Epidermal melanocyte (primary cell): Measurements from ENCODE around the gene TACC3.

Experiments used
- DNase-seq: peaks from one replicate; pipeline ENCODE4 v3.0.0; 2011; ENCODE audit warnings: low spot score; ENCODE audit not compliant: insufficient read length

The TACC3 gene

DNA sequence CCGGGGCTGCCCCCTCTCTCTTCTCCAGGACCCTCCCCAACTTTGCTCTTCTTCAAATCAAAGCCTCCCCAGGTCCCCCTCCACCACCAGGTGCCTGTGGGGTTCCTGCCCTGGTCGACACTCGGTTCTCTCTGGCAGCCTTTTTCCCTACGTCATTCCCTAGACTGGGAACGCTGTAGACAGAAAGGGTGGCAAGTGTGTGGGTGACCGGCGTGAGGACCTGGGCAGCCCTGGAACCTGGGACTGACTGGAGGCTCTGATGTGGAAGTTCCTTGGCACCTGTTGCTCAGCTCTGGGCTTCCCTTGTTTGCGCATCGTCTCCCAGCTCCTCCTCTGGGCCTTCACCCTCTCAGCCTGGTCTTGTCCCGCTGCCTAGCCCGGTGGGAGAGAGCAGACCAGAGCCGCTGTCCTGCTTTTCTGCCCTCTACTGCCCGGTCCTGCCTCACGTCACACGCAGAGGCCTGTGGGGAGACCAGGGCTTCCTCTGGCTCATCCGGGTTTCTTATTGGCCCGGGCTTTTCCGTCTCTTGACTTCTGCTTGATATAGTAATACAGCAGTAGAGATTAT, 1.3 kb downstream of the TACC3 start:
- no peak for DNase-seq

DNA sequence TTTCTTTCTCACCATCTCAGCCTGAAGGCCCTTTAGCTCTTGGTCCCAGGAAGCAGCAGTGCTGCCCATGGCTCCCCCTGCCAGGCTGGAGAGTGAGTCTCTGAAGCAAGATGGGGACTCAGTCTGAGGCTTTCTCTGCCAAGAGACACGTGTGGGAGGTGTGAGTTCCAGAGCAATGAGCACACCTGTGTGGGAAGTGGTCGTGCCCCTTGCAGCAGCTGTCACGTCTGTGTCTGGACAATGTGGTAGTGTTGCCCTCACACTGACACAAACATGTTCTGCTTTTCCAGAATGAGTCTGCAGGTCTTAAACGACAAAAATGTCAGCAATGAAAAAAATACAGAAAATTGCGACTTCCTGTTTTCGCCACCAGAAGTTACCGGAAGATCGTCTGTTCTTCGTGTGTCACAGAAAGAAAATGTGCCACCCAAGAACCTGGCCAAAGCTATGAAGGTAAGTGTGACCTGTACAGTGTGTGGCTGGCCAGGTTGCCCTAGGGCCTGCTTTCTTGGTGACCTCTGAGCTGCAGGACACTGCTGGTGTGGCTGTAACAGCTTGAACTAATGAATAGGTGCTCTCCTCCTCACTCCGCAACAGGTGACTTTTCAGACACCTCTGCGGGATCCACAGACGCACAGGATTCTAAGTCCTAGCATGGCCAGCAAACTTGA, 1.9 kb downstream of the TACC3 start:
- no peak for DNase-seq

DNA sequence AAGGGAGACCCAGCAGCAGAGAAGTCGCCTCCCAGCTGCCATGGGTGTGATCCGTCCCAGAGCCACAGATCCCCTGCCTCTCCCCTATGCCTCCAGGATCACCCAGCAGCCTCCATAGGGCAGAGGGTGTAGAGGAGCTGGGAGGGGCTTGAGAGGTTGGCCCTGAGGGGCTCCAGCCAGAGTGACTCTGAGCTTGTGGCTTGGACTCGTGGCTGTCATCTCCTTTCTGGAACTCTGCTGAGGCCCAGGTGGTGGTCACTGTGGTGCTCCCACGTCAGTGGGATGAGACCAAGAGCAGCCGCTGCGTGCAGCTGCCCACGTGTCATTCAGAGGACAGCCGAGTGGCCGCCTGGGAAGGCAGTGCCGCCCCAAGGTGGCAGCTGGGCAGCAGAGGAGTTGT, 4.2 kb downstream of the TACC3 start:
- DNase-seq: no peak

DNA sequence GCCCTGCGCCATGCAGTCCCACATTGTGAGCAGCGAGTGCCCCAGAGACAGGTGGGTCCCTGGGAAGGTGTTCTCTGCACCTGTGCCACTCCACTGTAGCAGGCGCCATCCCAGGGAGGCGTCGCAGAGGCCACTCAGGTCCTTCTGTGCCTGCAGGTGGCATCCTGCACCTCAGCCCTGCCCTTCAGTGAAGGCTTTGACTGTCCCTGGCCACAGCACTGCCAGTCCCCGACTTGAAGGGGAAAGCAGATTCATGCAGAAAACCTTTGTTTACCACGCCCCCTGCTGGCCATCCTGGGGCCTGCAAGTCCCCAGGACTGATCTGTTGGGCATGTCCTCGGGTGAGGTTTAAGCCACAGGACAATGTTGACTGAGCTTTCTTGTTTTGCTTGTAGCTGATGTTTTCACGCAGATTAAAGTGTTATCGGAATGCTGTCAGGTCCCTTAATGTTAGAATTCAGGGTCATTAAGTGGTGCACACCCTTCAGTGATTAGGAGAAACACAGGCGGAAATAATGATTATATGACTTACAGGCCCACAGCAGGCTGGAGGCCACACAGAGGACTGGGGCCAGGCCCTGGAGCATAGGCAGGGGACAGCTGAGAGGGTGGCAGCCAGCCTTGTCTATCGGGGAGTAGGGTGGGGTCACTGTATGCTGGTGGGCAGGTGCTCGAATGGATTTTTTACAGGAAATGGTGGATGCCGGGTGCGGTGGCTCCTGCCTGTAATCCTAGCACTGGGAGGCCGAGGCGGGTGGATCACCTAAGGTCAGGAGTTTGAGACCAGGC, 5.0 kb downstream of the TACC3 start:
- peak; percentile 87 for DNase-seq

DNA sequence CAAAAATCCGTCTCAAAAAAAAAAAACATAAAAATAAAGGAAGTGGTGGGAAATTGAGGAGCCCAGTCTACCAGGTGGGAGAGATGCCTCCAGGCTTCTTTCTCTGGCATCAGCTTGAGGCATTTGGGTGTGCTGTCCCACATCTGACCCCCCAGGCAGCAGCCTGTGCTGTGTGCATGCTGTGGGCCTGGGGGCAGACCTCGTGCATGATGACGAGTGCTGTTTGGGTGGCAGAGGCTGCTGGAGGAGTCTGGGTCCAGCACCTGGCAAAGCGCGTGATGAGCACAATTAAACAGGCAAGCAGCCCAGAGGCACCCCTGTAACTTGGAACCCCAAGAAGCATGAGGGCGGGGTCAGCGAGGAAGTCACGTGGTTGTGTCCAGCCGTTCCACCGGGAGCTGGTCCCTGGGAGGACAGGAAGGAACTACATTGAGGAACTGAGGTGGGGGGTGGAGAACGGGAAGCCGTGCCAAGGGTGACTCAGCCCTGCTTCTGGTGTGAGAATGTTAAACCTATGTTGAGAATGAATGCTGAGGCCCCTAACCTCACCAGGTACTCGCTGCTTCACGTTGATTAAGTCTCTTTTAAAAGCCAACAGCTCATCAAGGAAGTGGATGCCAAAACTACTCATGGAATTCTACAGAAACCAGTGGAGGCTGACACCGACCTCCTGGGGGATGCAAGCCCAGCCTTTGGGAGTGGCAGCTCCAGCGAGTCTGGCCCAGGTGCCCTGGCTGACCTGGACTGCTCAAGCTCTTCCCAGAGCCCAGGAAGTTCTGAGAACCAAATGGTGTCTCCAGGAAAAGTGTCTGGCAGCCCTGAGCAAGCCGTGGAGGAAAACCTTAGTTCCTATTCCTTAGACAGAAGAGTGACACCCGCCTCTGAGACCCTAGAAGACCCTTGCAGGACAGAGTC, 6.1 kb downstream of the TACC3 start:
- no peak for DNase-seq

DNA sequence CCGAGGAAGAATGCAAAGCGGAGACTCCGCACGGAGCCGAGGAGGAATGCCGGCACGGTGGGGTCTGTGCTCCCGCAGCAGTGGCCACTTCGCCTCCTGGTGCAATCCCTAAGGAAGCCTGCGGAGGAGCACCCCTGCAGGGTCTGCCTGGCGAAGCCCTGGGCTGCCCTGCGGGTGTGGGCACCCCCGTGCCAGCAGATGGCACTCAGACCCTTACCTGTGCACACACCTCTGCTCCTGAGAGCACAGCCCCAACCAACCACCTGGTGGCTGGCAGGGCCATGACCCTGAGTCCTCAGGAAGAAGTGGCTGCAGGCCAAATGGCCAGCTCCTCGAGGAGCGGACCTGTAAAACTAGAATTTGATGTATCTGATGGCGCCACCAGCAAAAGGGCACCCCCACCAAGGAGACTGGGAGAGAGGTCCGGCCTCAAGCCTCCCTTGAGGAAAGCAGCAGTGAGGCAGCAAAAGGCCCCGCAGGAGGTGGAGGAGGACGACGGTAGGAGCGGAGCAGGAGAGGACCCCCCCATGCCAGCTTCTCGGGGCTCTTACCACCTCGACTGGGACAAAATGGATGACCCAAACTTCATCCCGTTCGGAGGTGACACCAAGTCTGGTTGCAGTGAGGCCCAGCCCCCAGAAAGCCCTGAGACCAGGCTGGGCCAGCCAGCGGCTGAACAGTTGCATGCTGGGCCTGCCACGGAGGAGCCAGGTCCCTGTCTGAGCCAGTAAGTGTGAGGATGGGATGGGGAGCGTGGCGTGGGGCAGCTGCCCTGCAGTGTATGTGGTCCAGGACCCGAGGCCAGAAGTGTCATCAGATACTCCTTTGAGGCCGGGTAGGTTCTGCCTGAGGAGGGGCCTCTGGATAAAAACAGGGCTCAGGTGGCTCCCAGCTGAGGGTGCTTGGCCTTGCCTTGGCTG, 7.0 kb downstream of the TACC3 start:
- no peak for DNase-seq

DNA sequence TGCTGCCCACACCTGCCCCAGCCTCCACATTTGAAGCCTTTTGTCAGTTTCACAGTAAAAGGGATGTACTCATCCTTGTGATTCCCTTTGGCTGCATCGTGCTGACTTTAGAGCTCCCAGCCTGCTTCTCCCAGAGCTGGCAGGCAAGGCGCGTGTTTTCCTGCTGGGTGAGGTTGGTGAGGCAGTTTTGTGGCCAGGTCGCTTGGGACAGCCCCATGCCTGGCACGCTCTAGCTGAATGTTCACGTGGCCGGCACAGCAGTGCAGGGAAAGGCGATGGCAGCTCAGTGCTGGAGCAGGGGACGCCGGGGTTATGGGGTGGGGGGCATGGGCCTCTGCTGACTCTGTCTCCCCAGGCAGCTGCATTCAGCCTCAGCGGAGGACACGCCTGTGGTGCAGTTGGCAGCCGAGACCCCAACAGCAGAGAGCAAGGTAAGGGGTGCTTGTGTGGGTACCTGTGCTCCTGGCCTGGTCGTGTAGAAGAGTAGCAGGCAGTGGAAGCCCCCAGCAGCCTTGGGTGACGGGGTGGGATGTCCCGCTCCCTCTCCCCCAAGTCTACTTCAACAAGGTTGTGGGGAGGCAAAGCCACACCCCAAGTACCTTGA, 9.3 kb downstream of the TACC3 start:
- DNase-seq: no peak

DNA sequence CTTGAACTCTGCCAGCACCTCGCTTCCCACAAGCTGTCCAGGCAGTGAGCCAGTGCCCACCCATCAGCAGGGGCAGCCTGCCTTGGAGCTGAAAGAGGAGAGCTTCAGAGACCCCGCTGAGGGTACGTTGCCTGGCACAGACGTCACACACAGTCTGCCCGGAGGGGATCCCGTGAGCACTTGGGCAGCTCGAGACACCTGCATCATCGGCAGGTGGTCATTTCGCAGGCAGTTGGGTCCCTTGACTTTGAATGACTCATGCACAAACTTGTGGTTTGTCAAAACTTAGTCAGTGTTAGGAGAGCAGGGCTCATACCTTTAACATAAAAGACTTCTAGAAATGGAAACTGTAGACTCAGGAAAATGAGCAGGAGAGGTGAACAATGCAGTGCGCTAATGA, 9.9 kb downstream of the TACC3 start:
- no peak for DNase-seq

DNA sequence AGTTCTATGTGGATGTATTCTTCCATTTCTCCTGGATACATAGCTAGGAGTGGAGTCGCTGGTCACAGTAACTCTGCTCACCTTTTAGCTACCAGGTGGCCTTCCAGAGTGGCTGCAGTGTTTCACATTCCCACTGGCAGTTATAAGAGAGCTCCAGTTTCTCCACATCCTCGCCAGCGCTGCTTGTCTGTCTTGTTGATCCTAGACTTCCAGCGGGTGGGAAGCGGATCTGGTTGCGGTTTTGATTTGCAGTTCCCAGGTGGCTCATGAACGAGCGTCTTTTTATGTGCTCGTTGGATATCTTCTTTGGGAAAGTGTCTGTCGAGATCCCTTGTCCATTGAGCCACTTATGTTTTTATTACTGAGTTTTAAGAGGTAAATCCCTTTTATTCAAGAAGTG, 11.6 kb downstream of the TACC3 start:
- no peak for DNase-seq

DNA sequence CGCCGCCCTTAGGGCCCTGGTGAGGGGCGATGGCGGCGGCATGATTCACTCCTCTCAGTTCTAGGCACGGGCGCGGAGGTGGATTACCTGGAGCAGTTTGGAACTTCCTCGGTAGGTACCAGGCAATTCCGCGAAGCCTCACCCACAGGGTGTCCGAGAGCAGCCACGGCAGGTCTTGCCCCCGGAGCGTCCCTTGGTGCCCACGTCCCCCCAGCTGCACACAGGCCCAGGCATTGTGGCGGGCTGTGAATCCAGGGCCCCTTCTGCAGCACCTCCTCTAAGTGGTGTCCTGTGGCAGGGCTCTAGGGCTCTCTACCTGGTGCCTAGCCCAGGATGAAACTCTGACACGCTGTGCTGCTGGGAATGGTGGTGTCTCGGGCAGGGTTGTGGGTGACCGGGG, 13.9 kb downstream of the TACC3 start:
- no peak for DNase-seq

DNA sequence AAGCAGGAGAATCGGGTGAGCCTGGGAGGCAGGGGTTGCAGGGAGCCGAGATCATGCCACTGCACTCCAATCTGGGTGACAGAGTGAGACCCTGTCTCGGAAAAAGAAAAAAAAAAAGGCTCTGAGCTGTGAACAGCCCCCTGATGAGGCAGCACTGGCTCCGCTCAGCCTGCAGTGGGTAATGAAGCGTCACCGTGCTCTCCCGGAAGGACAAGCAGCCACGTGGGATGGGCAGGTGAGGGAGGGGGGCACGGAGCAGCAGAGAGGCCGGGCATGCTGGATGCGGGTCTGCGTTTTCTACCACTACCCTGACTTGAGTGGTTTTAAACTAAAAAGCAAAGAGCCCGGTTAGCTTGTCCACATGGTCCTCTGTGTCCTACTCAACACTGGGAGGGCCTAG, 15.5 kb downstream of the TACC3 start:
- DNase-seq: no peak

DNA sequence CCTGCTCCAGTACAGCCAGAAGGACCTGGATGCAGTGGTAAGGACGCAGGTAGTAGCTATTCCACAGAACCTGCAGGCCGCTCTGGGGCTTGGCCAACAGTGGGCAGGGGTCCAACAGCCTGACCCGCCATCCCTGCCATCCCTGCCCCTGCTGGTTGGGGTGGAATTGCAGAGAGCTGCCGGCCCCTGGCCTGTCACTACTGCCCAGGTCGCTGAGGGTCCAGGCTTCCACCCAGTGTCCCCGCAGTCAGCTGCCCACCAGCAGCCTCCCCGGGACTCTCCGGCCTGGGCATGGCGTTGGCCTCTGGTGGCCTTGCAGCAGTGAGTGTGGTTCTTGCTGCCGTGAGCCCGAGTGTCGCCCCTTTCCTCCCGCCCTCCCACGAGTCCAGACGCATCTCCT, 16.3 kb downstream of the TACC3 start:
- no peak for DNase-seq

DNA sequence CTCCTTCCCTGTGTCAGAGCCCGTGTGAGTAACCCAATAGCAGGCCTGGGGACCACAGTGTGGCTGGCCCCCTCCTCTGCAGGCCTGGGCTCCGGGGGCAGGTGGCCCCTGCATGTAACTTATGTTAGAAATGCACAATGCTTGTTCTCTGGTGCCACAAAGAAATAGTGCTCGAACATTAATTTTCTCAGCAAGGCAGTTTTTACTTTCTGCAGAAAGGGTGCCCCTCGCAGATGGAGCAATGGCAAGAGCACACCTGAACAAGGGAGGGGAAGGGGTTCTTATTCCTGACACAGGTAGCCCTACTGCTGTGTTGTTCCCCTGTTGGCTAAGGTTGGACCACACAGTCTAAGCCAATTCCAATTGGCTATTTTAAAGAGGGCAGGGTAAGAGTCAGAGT, 17.1 kb downstream of the TACC3 start:
- no peak for DNase-seq

DNA sequence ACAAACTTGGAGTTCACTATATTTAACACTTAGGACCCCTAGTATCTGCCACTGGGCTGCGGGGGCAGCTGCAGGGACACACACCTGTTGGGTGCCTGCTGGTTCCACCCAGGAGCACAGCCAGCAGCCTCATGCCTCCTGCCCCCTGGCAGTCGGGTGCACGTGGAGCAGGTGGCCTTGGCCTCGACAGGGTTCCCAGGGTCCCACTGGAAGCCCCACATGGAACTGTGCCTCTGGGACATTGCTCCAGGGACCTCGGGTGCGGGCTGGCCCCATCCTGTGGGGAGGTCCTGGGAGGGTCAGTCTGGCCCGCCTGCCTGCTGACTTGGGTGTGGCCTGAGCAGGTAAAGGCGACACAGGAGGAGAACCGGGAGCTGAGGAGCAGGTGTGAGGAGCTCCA, 18.0 kb downstream of the TACC3 start:
- DNase-seq: no peak

DNA sequence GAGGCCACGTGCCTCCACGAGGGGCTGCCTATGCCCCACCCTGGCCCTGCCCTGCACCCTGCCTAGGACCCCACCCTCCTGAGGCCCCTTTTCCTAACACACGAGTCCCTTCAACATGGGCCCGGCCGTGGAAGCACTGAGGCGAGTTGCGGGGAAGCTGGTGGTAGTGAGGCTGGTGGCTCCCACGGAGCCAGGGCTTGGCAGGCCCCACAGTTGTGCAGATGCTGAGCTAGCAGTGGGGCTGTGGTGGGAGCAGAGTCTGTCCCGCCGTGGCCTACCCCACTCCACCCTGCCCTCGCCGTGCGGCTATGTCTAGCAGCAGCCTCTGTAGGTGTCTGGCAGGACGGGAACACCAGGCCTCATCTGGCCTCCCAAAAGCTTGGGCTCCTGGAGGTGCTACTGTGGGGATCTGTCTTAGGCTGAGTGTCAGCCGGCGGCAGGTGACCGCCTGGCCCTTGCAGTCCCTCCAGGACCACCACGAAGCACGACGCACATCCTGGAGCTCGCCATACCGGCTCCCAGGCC, 18.8 kb downstream of the TACC3 start:
- DNase-seq: no peak

DNA sequence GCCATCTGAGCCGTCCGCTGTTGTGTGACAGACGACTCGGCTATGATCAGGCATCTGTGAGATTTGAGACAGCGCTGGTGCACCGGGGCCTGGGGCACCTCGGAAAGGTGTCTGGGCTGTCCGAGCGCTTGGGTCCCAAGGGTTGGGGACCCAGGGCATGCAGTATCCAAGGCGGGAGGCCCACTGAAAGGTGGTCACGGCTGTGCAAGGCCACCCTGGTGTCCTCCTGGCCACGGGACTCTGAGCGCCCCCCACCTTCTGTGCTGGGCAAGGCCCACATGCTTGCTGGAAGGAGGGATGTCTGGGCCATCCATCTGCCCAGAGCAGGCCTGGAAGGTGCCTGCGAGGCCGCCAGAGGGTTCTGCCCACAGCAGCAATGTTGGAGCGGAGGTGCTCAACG, 19.9 kb downstream of the TACC3 start:
- no peak for DNase-seq

DNA sequence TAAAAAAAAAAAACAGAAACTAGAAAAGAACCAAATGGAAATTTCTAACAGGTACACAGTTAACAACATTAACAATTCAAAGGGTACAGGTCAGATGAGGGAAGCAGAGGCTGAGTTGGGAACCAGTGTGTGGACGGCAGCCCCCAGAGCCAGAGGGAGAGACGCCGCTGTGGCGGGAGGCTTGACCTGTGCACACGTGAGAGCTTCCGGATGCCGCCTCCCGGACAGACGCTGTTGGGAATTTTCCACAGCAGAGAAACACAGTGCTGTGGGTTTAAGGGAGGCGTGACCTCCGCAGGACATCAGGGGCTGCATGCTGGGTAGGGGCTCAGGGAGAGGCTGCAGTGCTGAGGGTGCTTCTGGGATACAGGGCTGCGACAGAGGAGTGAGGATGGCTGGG, 22.2 kb downstream of the TACC3 start:
- DNase-seq: no peak

DNA sequence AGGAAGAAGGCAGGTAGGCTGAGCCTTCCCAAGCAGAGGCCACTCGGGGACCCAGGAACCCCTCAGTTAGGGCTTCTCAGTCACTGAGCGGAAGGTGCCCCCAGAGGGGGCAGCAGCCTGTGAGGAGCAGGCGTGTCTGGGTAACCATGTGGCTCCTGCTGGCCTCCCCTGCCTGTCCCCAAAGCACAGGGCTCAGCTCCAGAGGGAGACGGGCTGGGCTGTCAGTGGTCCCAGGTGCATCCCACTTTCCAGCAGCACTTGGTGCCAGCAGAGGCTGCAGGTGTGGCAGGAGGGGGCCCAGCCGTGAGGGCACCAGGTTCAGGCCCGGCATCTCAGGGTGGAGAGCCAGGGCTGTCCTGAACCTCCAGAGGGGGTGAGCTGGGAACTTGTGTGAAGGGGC, 22.7 kb downstream of the TACC3 start:
- no peak for DNase-seq

DNA sequence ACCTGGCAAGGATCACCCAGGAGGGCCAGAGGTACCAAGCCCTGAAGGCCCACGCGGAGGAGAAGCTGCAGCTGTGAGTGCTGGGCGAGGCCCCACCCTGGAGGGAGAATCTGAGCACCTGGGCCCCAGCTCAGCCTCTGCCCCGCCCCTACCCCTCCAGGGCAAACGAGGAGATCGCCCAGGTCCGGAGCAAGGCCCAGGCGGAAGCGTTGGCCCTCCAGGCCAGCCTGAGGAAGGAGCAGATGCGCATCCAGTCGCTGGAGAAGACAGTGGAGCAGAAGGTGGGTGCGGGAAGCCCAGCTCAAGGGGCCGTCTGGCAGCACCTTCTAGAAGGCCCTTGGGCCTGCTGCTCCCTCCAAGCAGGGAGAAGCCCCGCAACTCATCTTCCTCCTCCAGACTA, 23.2 kb downstream of the TACC3 start:
- no peak for DNase-seq

DNA sequence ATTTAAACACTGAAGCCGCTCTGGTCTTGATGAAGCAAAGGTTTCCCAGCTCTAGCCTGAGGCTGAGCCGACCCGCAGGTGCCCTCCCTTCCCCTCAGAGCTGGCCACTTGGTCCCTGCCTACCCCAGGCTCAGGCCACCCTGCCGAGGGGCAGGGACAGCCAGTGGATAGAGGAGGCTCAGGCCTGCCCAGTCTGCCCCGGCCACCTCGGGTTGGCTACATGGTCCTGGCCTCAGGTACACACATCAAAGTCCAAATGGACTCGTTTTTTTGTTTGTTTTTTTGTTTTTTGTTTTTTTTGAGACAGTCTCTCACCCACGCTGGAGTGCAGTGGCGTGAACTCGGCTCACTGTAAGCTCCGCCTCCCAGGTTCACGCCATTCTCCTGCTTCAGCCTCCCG, 23.8 kb downstream of the TACC3 start:
- DNase-seq: no peak
